GM21825 (cell line): ENCODE data around the gene GALNT2.

ENCODE experiments used
- ATAC-seq: cut with Tn5 transposase; IDR thresholded peaks from one replicate; pipeline ENCODE4 v1.9.1; 2021; ENCODE audit warnings: mild to moderate bottlenecking, moderate library complexity; ENCODE audit not compliant: unreplicated experiment

The GALNT2 gene

GRCh38 chr1:230070321-230071208 is 3.5 kb downstream of the GALNT2 start:
- ATAC-seq: no peak

GRCh38 chr1:230071316-230071715 is 4.3 kb downstream of the GALNT2 start:
- no peak for ATAC-seq

GRCh38 chr1:230072296-230072695 is 5.3 kb downstream of the GALNT2 start:
- no peak for ATAC-seq

GRCh38 chr1:230072866-230073265 is 5.8 kb downstream of the GALNT2 start:
- no peak for ATAC-seq

- ATAC-seq: no peak
Observed at GRCh38 chr1:230073371-230074035, 6.5 kb downstream of the GALNT2 start.

- no peak for ATAC-seq
Observed at GRCh38 chr1:230074270-230074669, 7.2 kb downstream of the GALNT2 start.

- no peak for ATAC-seq
Observed at GRCh38 chr1:230074762-230075161, 7.7 kb downstream of the GALNT2 start.

- no peak for ATAC-seq
Observed at GRCh38 chr1:230076121-230076520, 9.1 kb downstream of the GALNT2 start.

- no peak for ATAC-seq
Observed at GRCh38 chr1:230077011-230077410, 10.0 kb downstream of the GALNT2 start.

- ATAC-seq: no peak
Observed at GRCh38 chr1:230077436-230078213, 10.6 kb downstream of the GALNT2 start.

GRCh38 chr1:230079199-230080024 is 12.4 kb downstream of the GALNT2 start:
- ATAC-seq: no peak

GRCh38 chr1:230080822-230081221 is 13.8 kb downstream of the GALNT2 start:
- no peak for ATAC-seq

- ATAC-seq: no peak
Observed at GRCh38 chr1:230081751-230082150, 14.7 kb downstream of the GALNT2 start.

- ATAC-seq: no peak
Observed at GRCh38 chr1:230082211-230082610, 15.2 kb downstream of the GALNT2 start.

GRCh38 chr1:230083053-230083452 is 16.0 kb downstream of the GALNT2 start:
- ATAC-seq: no peak

GRCh38 chr1:230083746-230084407 is 16.8 kb downstream of the GALNT2 start:
- ATAC-seq: no peak

GRCh38 chr1:230084408-230085177 is 17.6 kb downstream of the GALNT2 start:
- peak; percentile 53 for ATAC-seq

GRCh38 chr1:230085178-230085515 is 18.1 kb downstream of the GALNT2 start:
- ATAC-seq: no peak

GRCh38 chr1:230086151-230086550 is 19.1 kb downstream of the GALNT2 start:
- ATAC-seq: no peak
